HL-60 (cell line): ENCODE measurements around the gene SEMA6B.

Experiments used
- GABPA ChIP-seq: IDR thresholded peaks from 2 replicates; pipeline ENCODE4 v1.6.1; 2012; ENCODE audit warnings: low read depth
- POLR2AphosphoS5 ChIP-seq: IDR thresholded peaks from 2 replicates; pipeline ENCODE4 v1.6.1; 2012; ENCODE audit warnings: low read depth
- TF ChIP-seq, protein P1 (sequence below): IDR thresholded peaks from one replicate; pipeline ENCODE4 v1.5.1; 2011; ENCODE audit warnings: low read length, control low read depth, inconsistent platforms; ENCODE audit not compliant: insufficient read depth
- TF ChIP-seq, protein P2 (sequence below): IDR thresholded peaks from 2 replicates; pipeline ENCODE4 v1.6.1; 2012; ENCODE audit warnings: low read depth; ENCODE audit not compliant: insufficient replicate concordance

DNA sequence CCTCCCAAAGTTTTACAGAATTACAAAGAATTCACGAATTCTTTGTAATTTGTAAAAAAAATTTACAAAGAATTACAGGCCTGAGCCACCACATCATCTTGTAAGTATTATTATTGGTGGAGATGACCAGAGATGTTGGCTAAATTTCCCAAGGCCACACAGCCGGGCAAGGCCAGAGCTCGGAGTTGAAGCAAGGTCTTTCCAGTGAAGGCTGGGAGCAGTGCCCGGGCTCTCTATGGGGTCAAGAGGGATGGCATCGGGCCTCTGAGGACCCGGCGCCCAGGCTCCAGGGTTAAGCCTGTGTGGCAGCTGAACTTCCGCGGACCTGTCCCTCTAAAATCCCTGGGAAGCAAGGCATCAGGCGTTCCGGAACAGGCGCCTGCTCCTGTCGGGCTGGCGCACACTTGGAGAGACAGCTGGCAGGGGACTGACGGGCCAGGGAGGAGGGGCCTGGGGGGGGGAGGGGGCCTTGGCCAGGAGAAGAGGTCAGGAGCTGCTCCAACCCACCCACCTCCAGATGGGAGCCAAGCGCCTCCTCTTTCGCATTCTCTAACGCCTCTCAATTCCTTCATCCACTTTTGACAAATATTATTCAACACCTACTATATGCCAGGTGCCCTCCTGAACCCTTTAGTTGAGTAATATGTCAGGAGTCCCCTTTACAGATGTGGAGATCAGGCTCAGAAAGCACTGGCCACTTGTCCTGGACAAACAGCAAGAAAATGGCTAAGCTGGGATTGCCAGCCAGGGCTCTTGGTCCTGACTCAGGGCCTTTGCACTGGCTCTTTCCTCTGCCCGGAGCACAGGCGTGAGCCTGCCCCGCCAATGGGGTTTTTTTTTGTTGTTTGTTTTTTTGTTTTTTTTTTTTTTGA is 36.8 kb upstream of the SEMA6B start:
- TF ChIP-seq, protein P1, sequence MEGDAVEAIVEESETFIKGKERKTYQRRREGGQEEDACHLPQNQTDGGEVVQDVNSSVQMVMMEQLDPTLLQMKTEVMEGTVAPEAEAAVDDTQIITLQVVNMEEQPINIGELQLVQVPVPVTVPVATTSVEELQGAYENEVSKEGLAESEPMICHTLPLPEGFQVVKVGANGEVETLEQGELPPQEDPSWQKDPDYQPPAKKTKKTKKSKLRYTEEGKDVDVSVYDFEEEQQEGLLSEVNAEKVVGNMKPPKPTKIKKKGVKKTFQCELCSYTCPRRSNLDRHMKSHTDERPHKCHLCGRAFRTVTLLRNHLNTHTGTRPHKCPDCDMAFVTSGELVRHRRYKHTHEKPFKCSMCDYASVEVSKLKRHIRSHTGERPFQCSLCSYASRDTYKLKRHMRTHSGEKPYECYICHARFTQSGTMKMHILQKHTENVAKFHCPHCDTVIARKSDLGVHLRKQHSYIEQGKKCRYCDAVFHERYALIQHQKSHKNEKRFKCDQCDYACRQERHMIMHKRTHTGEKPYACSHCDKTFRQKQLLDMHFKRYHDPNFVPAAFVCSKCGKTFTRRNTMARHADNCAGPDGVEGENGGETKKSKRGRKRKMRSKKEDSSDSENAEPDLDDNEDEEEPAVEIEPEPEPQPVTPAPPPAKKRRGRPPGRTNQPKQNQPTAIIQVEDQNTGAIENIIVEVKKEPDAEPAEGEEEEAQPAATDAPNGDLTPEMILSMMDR, result no peak
- TF ChIP-seq GABPA (no peak), POLR2AphosphoS5 (no peak)
- TF ChIP-seq, protein P2, sequence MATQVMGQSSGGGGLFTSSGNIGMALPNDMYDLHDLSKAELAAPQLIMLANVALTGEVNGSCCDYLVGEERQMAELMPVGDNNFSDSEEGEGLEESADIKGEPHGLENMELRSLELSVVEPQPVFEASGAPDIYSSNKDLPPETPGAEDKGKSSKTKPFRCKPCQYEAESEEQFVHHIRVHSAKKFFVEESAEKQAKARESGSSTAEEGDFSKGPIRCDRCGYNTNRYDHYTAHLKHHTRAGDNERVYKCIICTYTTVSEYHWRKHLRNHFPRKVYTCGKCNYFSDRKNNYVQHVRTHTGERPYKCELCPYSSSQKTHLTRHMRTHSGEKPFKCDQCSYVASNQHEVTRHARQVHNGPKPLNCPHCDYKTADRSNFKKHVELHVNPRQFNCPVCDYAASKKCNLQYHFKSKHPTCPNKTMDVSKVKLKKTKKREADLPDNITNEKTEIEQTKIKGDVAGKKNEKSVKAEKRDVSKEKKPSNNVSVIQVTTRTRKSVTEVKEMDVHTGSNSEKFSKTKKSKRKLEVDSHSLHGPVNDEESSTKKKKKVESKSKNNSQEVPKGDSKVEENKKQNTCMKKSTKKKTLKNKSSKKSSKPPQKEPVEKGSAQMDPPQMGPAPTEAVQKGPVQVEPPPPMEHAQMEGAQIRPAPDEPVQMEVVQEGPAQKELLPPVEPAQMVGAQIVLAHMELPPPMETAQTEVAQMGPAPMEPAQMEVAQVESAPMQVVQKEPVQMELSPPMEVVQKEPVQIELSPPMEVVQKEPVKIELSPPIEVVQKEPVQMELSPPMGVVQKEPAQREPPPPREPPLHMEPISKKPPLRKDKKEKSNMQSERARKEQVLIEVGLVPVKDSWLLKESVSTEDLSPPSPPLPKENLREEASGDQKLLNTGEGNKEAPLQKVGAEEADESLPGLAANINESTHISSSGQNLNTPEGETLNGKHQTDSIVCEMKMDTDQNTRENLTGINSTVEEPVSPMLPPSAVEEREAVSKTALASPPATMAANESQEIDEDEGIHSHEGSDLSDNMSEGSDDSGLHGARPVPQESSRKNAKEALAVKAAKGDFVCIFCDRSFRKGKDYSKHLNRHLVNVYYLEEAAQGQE, result no peak
